Neural cell (in vitro differentiated cells): Measurements from ENCODE around the gene ZBTB17. TPM values are rescaled to one million over a fixed set of nuclear protein-coding genes. Genes with fewer than 3 reads are reported as not detected.

Experiments used
- H2AFZ ChIP-seq: fragments of 200-600, 300-800 bp; sonication (generic), shearing (Covaris generic); 2 replicates; pipeline ENCODE4 v1.6.0; 2014; ENCODE audit warnings: low read depth, mild to moderate bottlenecking, antibody characterized with exemption, low read length, moderate library complexity
- H3F3A ChIP-seq: fragments of 200-600 bp; shearing (Covaris generic); 2 replicates; pipeline ENCODE4 v1.6.1; 2016; ENCODE audit warnings: mild to moderate bottlenecking, moderate library complexity, mixed read lengths, antibody characterized with exemption, low read length; ENCODE audit not compliant: insufficient read depth, poor library complexity, severe bottlenecking
- H3K27ac ChIP-seq: fragments of 200-600, 300-800 bp; sonication (generic), shearing (Covaris generic); 2 replicates; pipeline ENCODE4 v1.5.1; 2014; ENCODE audit warnings: mild to moderate bottlenecking, low read length, moderate library complexity
- H3K27me3 ChIP-seq: fragments of 300-800, 200-600 bp; sonication (generic), shearing (Covaris generic); 2 replicates; pipeline ENCODE4 v1.6.0; 2014; ENCODE audit warnings: mild to moderate bottlenecking, low read depth, low read length, moderate library complexity; ENCODE audit not compliant: insufficient read depth
- H3K36me3 ChIP-seq: fragments of 300-800, 200-600 bp; sonication (generic), shearing (Covaris generic); 2 replicates; pipeline ENCODE4 v1.5.1; 2014; ENCODE audit warnings: mild to moderate bottlenecking, antibody characterized with exemption, low read length, moderate library complexity; ENCODE audit not compliant: insufficient read depth
- H3K4me2 ChIP-seq: fragments of 300-800, 200-600 bp; sonication (generic), shearing (Covaris generic); 2 replicates; pipeline ENCODE4 v1.6.0; 2014; ENCODE audit warnings: mild to moderate bottlenecking, low read length
- H3K4me3 ChIP-seq: fragments of 300-800, 200-600 bp; sonication (generic), shearing (Covaris generic); 2 replicates; pipeline ENCODE4 v1.5.1; 2014; ENCODE audit warnings: mild to moderate bottlenecking, low read length, moderate library complexity
- H3K79me2 ChIP-seq: fragments of 200-600 bp; shearing (Covaris generic); replicated peaks from 2 replicates; pipeline ENCODE4 v1.6.0; 2014; ENCODE audit warnings: mild to moderate bottlenecking, low read length, moderate library complexity; ENCODE audit not compliant: insufficient read depth
- H3K9ac ChIP-seq: fragments of 300-800, 200-600 bp; sonication (generic), shearing (Covaris generic); 2 replicates; pipeline ENCODE4 v1.6.1; 2016; ENCODE audit warnings: mild to moderate bottlenecking, low read length, mixed read lengths
- H3K9me2 ChIP-seq: fragments of 200-600 bp; shearing (Covaris generic); 2 replicates; pipeline ENCODE4 v1.6.1; 2016; ENCODE audit warnings: mild to moderate bottlenecking, low read length, mixed read lengths; ENCODE audit not compliant: insufficient read depth
- H3K9me3 ChIP-seq: fragments of 200-600, 300-800 bp; sonication (generic), shearing (Covaris generic); 2 replicates; pipeline ENCODE4 v1.6.1; 2016; ENCODE audit warnings: mild to moderate bottlenecking, mixed run types, low read length, moderate library complexity, mixed read lengths
- H4K20me1 ChIP-seq: fragments of 200-600 bp; shearing (Covaris generic); 2 replicates; pipeline ENCODE4 v1.6.1; 2016; ENCODE audit warnings: mild to moderate bottlenecking, mixed run types; ENCODE audit not compliant: insufficient read depth
- CTCF ChIP-seq: fragments of 450-650 bp; IDR thresholded peaks from 2 replicates; pipeline ENCODE4 v1.5.1; 2014; ENCODE audit warnings: antibody characterized with exemption, mild to moderate bottlenecking, moderate library complexity; ENCODE audit not compliant: poor library complexity, severe bottlenecking
- EP300 ChIP-seq: fragments of 450-650 bp; conservative IDR thresholded peaks from 2 replicates; pipeline ENCODE4 v1.6.1; 2014; ENCODE audit warnings: antibody characterized with exemption, mild to moderate bottlenecking, moderate library complexity; ENCODE audit not compliant: poor library complexity, severe bottlenecking
- EZH2 ChIP-seq: fragments of 200-600, 300-800 bp; shearing (Covaris generic), sonication (generic); IDR thresholded peaks from 2 replicates; pipeline ENCODE4 v1.6.1; 2014; ENCODE audit warnings: antibody characterized with exemption, low read length, borderline replicate concordance, mild to moderate bottlenecking; ENCODE audit not compliant: insufficient read depth, poor library complexity, severe bottlenecking
- MXI1 ChIP-seq: fragments of 450-650 bp; conservative IDR thresholded peaks from 2 replicates; pipeline ENCODE4 v1.6.1; 2014; ENCODE audit warnings: antibody characterized with exemption, mild to moderate bottlenecking; ENCODE audit not compliant: poor library complexity, severe bottlenecking
- POLR2AphosphoS5 ChIP-seq: IDR thresholded peaks from 2 replicates; pipeline ENCODE4 v1.6.1; 2012
- RAD21 ChIP-seq: fragments of 450-650 bp; conservative IDR thresholded peaks from 2 replicates; pipeline ENCODE4 v1.6.1; 2014; ENCODE audit warnings: antibody characterized with exemption, mild to moderate bottlenecking, moderate library complexity
- SMC3 ChIP-seq: fragments of 450-650 bp; conservative IDR thresholded peaks from 2 replicates; pipeline ENCODE4 v1.6.1; 2014; ENCODE audit warnings: antibody characterized with exemption, mild to moderate bottlenecking, moderate library complexity; ENCODE audit not compliant: poor library complexity
- TAF1 ChIP-seq: IDR thresholded peaks from 2 replicates; pipeline ENCODE4 v1.6.1; 2012; ENCODE audit warnings: low read depth
- polyA plus RNA-seq: library from polyadenylated mRNA; depleted of rRNA; stranded (reverse); fragments of >200 nt; gene quantifications from 2 replicates; pipeline ENCODE4 v1.2.3, GENCODE V29; 2014
- TF ChIP-seq, protein P1 (sequence below): IDR thresholded peaks from 2 replicates; pipeline ENCODE4 v1.6.1; 2012; ENCODE audit warnings: borderline replicate concordance

Gene ZBTB17
- polyA plus RNA-seq, 1 donor from 2014 or later = 114 TPM

GRCh38 chr1:15946571-15947381, 29.1 kb downstream of the ZBTB17 start:
- no peak overlapping the region for H3K9ac ChIP-seq
- H3K27ac ChIP-seq = no peak overlapping the region
- H3K9me2 ChIP-seq = no peaks in the 10 kb centered on the region
- peaks cover 4% of the 10 kb centered on the region for H3K36me3 ChIP-seq
- H4K20me1 ChIP-seq = no peaks in the 10 kb centered on the region
- H3K4me2 ChIP-seq = no peak overlapping the region
- H3K9me3 ChIP-seq = no peaks in the 10 kb centered on the region
- peaks cover 6% of the 10 kb centered on the region for H3K79me2 ChIP-seq
- no peaks in the 10 kb centered on the region for H3K27me3 ChIP-seq
- no peak for TF ChIP-seq TAF1
- TF ChIP-seq CTCF = no peak
- TF ChIP-seq EZH2 = no peak
- TF ChIP-seq POLR2AphosphoS5 = no peak
- TF ChIP-seq, protein P1, sequence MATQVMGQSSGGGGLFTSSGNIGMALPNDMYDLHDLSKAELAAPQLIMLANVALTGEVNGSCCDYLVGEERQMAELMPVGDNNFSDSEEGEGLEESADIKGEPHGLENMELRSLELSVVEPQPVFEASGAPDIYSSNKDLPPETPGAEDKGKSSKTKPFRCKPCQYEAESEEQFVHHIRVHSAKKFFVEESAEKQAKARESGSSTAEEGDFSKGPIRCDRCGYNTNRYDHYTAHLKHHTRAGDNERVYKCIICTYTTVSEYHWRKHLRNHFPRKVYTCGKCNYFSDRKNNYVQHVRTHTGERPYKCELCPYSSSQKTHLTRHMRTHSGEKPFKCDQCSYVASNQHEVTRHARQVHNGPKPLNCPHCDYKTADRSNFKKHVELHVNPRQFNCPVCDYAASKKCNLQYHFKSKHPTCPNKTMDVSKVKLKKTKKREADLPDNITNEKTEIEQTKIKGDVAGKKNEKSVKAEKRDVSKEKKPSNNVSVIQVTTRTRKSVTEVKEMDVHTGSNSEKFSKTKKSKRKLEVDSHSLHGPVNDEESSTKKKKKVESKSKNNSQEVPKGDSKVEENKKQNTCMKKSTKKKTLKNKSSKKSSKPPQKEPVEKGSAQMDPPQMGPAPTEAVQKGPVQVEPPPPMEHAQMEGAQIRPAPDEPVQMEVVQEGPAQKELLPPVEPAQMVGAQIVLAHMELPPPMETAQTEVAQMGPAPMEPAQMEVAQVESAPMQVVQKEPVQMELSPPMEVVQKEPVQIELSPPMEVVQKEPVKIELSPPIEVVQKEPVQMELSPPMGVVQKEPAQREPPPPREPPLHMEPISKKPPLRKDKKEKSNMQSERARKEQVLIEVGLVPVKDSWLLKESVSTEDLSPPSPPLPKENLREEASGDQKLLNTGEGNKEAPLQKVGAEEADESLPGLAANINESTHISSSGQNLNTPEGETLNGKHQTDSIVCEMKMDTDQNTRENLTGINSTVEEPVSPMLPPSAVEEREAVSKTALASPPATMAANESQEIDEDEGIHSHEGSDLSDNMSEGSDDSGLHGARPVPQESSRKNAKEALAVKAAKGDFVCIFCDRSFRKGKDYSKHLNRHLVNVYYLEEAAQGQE = no peak
- TF ChIP-seq RAD21 = no peak
- TF ChIP-seq SMC3 = no peak
- TF ChIP-seq MXI1 = no peak
- TF ChIP-seq EP300 = no peak
- H3K4me3 ChIP-seq = no peak overlapping the region
- no peaks in the 10 kb centered on the region for H3F3A ChIP-seq
- no peak overlapping the region for H2AFZ ChIP-seq

DNA sequence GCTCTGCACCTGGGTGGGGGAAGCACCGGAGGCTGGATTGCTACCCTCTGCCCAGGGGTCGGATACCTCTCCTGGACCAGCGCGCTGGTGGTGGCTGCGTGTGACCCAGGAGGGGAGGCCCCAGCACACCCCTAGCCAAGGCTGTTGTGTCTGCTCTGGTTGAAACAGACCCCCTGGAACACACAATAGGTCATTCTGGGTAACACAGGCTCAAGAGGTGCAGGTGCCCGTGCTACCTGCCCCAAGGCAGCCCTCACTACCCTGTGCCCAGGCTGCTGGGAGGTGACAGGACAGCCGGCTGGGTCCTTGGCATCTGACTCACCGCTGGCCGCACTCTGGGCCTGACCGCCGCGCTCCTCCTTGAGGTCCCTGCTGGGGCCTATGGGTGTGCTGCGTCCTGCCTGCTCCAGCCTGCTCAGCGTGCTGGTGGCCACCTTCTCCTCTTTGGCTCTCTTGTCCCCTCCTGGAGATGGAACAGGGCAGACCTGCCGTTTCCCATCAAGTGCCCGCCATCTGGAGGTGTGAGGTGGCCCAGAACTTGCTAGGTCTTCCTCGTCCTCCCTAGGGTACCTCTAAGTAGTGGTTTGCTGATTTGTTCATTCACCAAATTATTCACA, 30.0 kb downstream of the ZBTB17 start:
- H3K9ac ChIP-seq = no peak overlapping the region
- no peaks in the 10 kb centered on the region for H3K9me3 ChIP-seq
- H3K36me3 ChIP-seq = peaks cover 4% of the 10 kb centered on the region
- TF ChIP-seq TAF1 = no peak
- TF ChIP-seq MXI1 = no peak
- TF ChIP-seq, protein P1 = no peak
- TF ChIP-seq SMC3 = no peak
- no peak for TF ChIP-seq EP300
- no peak for TF ChIP-seq POLR2AphosphoS5
- no peak for TF ChIP-seq RAD21
- TF ChIP-seq CTCF = no peak
- no peak for TF ChIP-seq EZH2
- H3K4me3 ChIP-seq = no peak overlapping the region
- no peaks in the 10 kb centered on the region for H3F3A ChIP-seq
- H4K20me1 ChIP-seq = no peaks in the 10 kb centered on the region
- no peak overlapping the region for H3K4me2 ChIP-seq
- H3K27me3 ChIP-seq = no peaks in the 10 kb centered on the region
- H2AFZ ChIP-seq = no peak overlapping the region
- no peaks in the 10 kb centered on the region for H3K9me2 ChIP-seq
- H3K79me2 ChIP-seq = peaks cover 3% of the 10 kb centered on the region
- no peak overlapping the region for H3K27ac ChIP-seq
